GM12875 (cell line): ENCODE results near the gene PTGR1.

Experiments used
- H3K4me3 ChIP-seq: one replicate; pipeline ENCODE4 v1.5.1; 2011; ENCODE audit warnings: low read depth, low read length, control low read depth
- TF ChIP-seq, protein P1 (sequence below): IDR thresholded peaks from 2 replicates; pipeline ENCODE4 v1.5.1; 2011; ENCODE audit warnings: low read depth, mild to moderate bottlenecking, control low read depth, inconsistent platforms, low read length, moderate library complexity, borderline replicate concordance; ENCODE audit not compliant: insufficient read depth

PTGR1 gene

DNA sequence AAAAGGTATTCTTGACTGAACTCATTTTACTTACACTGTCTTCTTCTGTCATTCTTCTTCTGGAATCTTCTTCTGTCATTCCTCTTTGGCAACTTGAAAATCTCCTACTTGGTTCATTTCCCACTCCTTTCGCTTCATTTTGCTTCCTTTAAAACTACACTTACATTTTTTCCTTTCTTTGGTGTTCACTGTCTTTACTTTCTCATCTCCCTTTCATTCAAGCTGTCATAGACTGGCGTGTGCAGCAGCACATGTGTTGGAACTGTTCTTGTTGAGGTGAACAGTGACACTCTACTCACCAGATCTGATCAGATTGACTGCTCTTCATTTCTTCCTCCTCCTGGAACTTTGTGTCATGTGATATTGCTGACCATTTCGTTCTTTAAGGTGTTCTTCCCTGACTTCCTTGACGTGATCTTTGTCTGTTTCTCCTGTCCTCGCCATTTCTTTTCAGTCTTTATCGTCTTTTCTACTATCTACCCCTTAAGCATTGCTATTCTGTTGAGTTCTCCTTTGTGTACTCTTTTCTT, 38.0 kb upstream of the PTGR1 start:
- TF ChIP-seq, protein P1, sequence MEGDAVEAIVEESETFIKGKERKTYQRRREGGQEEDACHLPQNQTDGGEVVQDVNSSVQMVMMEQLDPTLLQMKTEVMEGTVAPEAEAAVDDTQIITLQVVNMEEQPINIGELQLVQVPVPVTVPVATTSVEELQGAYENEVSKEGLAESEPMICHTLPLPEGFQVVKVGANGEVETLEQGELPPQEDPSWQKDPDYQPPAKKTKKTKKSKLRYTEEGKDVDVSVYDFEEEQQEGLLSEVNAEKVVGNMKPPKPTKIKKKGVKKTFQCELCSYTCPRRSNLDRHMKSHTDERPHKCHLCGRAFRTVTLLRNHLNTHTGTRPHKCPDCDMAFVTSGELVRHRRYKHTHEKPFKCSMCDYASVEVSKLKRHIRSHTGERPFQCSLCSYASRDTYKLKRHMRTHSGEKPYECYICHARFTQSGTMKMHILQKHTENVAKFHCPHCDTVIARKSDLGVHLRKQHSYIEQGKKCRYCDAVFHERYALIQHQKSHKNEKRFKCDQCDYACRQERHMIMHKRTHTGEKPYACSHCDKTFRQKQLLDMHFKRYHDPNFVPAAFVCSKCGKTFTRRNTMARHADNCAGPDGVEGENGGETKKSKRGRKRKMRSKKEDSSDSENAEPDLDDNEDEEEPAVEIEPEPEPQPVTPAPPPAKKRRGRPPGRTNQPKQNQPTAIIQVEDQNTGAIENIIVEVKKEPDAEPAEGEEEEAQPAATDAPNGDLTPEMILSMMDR, result no peak
- no peak overlapping the region for H3K4me3 ChIP-seq

DNA sequence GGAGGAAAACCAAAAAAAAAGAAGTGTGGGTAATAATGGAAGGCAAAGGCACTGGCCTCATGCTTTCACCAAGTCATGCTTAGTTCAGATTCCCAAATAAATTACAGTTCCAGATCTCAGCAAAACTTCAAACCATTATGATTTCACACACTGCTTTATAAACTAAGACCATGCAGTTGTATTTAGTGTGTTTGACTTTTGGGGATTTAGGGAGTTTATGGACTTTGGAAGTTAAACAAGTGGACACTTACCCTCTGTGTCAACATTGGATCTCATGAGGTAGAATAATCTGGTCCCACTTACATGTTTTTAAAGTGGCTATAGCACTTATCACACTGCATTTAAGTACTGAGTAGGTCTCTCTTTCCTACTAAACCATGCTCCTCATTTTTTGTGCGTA, 35.4 kb upstream of the PTGR1 start:
- TF ChIP-seq, protein P1, result no peak
- H3K4me3 ChIP-seq, result no peak overlapping the region

DNA sequence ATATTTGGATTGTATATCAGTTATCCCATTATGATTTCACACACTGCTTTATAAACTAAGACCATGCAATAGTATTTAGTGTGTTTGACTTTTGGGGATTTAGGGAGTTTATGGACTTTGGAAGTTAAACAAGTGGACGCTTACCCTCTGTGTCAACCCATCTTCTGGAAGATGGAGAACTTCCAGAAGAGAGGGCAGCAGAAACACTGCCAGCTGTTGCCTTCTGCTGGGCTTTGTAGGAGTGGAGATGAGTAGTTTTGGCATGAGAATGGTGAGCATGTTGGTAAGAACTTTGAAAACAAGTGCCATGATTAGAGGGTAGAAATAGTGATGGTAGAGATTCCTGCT, 33.9 kb upstream of the PTGR1 start:
- H3K4me3 ChIP-seq, result no peak overlapping the region
- TF ChIP-seq, protein P1, result no peak

DNA sequence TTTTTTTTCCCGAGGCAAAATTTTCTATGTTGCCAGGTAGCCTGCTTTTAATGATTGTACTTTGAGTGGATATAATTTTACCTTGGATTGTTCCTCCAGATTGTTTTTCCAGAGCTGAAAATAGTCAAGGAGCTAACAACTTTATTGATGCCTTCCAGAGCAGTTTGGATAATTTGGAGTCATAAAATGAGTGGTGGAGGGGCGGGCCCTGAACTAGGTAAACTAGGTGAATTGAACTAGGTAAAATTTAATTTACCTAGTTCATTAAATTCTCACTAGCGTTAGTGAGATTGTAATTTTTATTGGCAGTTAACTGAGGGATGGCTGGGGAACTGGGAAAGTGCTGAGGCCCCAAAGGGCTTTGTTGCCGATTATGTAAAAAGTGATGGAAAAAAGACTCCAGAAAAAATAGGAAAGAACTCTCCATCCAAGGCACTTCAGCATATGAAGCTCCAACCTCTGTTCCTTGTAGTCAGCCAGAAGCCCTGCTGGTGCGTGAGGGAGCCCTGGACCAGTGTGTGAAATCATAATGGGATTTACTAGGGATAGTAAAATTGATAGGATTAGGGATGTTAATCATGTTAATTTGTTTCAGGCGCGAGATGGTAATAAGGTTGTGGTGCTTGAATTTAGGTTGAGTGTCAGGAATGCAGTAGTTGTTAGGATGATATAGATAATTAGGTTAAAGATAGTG, 33.4 kb upstream of the PTGR1 start:
- TF ChIP-seq, protein P1, result no peak
- no peak overlapping the region for H3K4me3 ChIP-seq

DNA sequence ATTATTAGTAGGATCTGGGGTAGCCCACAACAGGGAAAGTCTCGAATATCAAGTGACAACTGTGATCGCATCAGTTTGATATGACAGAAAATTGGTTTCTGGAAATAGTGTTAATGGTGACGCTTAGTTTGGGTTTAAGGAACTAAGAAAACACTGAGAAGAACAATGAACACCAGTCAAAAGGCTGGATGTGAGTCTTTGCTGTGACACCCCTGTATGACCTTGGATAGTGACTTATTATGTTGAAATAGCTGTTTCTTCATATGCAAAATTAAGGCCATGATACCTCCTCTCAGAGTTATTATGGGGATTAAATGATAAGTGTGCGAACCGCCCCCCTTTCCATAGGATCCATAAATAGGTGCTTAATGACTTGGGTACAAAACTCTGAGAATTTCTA, 32.6 kb upstream of the PTGR1 start:
- peak overlapping the region; percentile 96 for H3K4me3 ChIP-seq
- TF ChIP-seq, protein P1, result no peak

DNA sequence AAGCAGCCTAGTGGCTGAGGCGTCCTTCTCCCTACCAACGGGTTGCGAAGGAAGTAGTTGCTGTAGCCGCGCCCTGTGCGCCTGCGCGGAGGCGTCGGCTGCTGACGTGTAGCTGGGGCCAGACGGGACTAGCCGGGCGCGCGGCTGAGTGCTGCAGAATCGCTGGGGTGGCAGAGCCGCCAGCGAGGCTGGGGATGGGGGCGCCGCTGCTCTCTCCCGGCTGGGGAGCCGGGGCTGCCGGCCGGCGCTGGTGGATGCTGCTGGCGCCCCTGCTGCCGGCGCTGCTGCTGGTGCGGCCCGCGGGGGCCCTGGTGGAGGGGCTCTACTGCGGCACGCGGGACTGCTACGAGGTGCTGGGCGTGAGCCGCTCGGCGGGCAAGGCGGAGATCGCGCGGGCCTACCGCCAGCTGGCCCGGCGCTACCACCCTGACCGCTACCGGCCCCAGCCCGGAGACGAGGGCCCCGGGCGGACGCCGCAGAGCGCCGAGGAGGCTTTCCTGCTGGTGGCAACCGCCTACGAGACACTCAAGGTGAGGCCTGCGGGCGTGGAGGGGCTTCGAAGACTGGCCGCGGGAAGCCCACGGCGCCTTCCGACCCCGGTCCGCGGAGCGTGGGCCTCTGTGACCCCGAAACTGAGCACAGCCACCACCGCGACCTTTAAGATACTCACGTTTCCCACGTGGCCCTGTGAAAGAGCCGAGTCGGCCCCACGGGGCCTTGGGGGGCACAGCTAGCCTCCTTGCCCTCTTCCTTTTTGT, 31.9 kb upstream of the PTGR1 start, which contains the start of gene DNAJC25:
Gene DNAJC25 (plus strand): TSS at position 121 of the 758 bp plus-strand sequence. CDS start 74 bp downstream, at position 195.
- peak within 1 kb of the TSS; percentile 96 for H3K4me3 ChIP-seq
- TF ChIP-seq, protein P1, result 0 out of 2 replicates have a peak, but pooled peaks have one; percentile 10

DNA sequence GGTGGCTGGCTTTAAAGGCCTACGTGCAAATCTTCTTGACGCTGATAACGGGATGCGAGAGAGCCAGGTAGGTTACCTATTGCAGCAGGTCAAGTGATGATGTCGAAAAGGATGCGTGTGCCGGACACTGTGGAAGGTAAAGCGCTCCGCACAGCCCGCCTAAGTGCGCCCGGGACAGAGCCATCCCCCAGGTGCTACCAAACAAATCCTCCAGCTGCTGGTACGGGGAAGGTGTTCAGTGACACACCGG, 31.4 kb upstream of the PTGR1 start:
- TF ChIP-seq, protein P1, result no peak
- peak overlapping the region; percentile 96 for H3K4me3 ChIP-seq
